Activated CD4-positive, alpha-beta T cell treated with anti-CD3 and anti-CD28 coated beads for 1 hour (primary cell): ENCODE results near the gene PRKN.

ENCODE experiments used
- DNase-seq: peaks from one replicate; pipeline ENCODE4 v3.0.0-alpha.2; 2020

Gene PRKN

DNA sequence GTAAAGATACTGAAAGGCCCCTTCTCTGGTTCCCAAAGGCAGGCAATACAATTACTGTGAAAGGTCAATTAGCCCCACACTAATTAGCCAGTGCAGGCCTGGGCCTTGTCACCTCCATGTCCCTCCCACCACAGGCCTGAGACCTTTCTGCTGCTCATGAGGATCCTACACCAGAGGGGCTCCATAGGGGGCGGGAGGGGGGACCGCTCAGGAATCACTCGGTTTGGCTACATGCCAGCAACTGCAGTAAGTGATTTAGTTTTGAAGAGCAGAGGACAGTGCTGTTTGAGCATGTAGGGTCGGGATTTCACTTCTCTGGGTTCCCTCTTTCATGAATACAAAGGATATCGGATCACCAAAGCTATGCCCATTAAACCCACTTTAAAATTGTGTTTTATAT lies 455.6 kb downstream of the PRKN start:
- no peak for DNase-seq

DNA sequence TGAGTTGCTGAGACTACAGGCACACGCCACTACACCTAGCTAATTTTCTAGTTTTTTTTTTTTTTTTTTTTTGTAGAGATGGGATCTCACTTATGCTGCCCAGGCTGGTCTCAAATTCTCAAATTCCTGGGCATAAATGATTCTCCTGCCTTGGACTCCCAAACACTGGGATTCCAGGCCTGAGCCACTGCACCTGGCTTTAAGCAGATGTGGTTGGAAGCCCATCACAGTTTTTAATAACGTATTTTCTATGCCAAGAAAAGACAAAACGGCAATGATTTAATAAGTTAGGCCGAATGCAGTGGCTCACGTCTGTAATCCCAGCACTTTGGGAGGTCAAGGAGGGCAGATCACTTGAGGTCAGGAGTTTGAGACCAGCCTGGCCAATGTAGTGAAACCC lies 456.6 kb downstream of the PRKN start:
- DNase-seq, result no peak

DNA sequence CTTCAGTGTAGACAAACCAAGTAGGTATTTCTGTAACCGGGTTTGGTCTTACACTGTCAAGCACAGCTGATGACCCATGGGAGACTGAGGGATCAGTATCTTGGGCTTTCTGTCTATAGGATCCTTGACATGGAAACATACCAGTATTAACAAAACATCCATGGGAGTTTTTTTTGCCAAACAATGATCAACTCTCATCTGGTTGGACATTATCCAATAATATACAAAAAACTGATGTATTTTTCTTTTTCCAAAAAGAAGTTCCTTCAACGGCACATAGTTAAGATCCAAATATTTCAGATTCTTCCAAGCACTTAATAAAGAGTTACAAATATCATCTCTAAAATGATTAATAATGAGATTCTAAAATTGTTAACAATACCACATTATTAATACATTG lies 459.9 kb downstream of the PRKN start:
- DNase-seq, result no peak

DNA sequence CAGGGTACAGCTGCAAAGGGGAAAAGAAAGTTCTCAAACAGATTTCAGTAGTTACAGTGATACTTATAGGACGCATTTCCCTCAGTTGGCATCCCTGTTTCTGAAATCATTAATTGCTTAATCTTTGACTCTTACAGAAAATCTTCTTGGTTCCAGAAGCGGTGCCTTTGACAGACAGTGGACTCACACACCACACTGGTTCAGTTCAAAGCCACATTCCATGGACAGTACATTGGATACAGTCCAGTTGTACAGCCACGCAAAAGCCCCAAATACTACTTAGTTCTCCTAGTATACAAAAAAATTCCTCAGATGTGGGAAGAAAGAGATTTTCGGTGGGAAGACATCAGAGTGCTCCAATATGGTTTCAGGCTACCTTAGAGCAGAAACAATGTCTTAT lies 460.4 kb downstream of the PRKN start:
- DNase-seq, result no peak

DNA sequence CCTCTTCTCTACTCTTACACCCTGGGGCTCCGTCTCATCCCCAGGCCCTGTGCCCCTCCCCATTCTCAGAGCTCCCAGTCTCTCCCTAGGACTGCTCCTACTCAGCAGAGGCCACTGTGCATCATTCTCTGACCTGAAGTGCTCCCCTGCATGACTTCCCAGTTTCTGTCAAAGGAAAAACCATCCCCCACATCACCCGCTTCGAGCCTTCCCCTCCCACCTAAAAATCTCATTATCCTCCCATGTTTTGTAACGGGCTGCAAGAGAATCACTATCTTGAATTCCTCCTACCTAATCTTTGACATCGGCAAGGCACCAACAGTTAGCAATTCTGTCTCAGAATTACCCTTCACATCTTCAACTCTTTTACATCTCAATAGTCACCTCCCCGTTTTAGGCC lies 463.0 kb downstream of the PRKN start:
- DNase-seq, result no peak

DNA sequence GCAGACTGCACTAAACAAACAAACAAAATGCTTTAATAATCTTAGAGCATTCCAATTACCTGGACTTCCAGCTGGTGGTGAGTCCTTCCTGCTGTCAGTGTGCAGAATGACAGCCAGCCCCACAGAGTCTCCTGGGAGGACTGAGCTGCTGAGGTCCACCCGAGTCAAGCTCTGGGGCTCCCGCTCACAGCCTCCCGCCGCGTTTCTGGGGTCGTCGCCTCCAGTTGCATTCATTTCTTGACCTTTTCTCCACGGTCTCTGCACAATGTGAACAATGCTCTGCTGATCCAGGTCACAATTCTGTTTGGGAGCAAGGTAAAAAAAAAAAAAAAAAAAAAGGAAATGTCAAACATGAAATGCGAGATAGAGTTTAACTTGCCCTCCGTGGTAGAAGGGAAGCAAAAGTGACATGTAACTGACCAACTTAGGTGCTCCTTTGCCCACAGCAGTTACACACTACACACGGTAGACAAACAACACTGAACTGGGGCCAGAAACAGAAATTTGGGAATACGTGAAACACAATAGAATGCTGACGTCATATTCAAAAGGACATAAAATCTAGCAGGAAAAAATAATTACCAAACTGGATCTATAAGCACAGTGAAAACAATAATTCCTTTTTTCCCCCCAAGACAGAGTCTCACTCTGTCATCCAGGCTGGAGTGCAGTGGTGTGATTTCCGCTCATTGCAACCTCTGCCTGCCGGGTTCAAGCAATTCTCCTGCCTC lies 464.9 kb downstream of the PRKN start:
- DNase-seq, result no peak

DNA sequence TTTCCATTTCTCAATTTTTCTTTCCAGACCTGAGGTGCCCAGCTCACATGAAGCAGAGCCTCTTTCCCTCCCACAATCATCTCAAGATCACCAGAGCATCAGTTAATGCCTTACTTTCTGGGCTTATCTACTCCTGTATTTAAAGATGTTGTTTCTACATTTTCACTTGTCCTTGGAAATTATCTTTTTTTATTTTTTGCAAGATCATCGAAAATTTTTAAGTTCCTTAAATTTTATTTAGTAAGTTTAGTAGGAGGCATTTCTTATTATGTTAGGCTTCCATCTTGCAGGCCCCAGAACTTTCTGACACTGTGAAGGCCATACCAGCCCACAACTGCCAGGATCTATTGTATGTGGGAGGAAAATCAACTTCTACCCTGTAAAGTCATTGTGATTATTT lies 466.0 kb downstream of the PRKN start:
- no peak for DNase-seq

DNA sequence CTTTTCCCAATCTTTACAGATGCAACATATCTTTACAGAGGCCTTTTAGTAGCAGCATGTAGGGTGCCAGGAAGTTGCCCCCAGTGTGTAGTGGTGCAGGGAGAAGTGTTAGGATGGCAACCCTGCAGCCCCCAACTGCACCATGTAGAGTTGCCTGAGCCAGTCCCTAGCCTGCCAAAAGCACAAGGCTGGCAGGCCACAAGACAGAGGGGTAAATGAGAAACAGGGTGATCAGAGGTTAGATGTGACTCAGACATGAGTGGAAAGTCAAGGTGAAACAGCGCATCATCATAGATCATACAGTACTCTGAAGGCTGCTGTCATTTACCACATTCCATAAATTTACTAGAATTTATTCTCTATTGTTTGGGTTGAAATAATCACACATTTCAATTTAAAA lies 467.5 kb downstream of the PRKN start:
- DNase-seq, result no peak

DNA sequence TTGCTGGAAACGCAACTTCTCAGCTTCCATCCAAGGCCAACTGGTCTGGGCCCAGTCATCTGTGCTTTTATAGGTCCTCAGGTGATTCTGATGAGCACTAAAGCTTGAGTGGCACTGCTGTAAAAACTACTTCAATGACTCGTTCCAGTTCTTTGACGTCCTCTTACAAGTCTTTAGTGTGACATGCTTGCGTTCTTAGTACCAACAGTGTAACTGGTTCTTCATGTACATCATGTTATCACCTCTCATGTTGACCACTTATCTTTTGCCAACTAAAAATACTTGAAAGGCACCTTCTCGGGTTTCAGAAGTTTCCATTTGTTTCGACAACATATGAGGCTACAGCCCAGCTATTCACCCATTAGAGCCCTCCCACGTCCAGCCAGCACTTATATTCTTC lies 468.9 kb downstream of the PRKN start:
- DNase-seq, result no peak

DNA sequence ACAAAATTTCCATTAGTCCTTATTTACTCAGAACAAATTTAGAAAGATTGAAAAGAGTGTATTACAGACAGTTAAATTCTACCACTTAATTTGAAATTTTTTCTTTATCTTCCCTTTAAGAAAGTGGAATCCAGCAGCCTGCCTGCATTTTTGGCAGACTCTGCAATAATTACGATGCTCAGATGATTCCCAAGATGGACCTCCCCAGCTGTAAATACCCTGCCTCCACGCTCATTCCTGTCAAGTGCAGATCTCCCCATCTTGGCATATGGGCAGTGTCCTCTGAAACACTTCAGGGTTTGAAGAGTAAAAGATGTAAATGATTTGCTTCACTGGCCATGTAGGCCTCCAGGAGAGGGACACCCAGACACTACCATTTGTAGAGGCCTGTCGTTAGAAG lies 471.2 kb downstream of the PRKN start:
- no peak for DNase-seq

DNA sequence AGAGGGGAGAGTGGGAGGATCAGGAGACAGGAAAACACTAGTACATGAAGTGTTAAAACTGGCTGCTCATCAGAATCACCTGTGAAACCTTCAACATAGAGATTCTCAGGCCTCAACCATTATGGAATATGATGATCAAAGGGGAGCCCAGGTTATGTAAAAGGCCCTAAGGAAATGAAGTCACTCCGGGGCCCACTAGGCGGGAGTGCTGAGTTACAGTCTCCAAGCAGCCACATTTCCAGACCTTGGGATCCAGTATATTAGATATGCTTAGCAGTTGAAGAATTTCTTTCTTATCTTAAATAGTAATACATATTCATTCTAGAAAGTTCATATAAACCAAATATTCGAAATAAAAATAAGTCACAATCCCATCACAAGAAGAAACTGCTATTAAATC lies 476.3 kb downstream of the PRKN start:
- no peak for DNase-seq

DNA sequence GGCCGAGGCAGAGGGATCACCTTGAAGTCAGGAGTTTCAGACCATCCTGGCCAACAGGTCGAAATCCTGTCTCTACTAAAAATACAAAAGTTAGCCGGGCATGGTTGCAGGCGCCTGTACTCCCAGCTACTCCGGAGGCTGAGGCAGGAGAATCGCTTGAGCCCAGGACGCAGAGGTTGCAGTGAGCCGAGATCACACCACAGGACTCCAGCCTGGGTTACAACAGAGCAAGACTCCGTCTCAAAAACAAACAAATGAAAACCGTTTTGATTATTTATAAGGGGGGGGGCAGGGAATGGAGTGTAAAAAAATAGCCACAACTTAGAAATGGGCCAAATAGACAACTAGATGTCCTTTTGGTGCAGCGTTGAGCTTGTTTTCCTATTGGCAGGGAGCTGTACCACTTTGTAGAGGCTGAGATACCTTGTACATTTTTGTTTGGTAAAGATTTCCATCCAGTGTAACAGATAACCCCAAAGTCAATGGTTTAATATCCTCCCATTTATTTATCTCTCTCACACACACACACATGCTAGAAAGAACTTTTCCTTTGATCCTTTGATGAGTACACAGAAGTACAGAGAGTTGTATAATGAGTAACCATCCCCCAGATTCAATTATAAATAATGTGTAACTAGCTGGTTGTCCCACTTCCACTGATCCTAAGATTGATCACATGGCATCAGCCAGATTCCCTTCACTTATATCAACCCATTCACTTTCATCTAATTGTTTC lies 477.5 kb downstream of the PRKN start:
- DNase-seq, result no peak

DNA sequence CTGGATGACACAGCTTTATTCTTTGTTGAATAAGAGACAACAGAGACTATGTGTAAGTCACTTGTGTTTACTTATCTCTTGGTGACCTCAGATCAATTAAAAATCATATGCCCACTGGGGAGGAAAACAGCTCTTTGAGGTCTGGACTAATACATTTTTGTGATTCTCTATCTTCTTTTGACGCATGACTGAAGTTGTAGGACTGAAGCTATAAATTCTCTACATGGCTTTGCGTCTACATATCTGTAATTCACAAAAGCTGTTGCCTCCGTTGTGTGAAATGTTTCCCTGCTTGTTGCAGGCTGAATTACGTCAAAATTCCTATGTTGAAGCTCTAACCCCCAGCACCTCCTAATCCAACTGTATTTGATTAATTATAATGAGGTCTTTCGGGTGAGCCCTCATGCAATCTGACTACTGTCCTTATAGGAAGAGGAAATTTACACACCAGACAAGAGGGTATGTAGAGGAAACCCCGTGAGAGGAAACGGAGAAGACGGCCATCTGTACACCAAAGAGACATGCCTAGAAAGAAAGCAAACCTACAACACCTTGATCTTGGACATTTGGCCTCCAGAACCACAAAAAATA lies 481.6 kb downstream of the PRKN start:
- no peak for DNase-seq

DNA sequence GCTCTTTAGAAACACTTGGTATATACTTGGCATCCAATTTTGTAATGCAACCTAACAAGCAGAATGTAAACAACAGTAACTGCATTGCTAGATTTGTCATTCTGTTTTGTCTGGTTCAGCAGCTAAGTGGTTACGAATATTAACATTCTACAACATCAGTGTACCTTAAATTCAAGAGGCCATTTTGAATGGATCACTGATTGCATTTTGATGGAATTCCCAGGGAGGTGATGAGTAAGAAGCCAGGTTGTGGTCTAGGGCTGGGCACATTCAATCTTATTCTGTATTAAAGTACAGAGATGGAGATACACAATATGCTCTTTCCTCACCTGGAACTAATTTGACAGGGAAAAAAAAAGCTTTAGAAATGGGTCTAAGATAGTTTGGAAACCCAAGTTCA lies 483.5 kb downstream of the PRKN start:
- no peak for DNase-seq

DNA sequence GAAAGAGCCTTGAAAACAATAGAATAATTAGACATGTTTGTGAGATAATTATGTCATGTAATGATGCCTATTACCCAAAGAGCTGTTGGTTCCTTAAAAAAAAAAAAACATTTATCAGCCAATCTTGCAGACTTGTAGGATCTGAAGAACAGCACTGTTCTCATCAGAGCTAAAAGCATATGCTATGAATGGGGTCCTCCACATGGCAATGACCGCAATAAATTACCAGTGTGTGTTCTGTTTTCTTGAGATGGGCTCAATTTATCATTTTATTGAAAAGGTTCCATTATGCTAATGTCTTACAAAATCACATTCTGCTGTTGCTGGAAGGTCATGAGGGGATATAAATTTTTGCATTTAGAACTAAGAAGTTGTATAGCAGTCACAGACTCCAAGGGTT lies 484.7 kb downstream of the PRKN start:
- DNase-seq, result no peak

DNA sequence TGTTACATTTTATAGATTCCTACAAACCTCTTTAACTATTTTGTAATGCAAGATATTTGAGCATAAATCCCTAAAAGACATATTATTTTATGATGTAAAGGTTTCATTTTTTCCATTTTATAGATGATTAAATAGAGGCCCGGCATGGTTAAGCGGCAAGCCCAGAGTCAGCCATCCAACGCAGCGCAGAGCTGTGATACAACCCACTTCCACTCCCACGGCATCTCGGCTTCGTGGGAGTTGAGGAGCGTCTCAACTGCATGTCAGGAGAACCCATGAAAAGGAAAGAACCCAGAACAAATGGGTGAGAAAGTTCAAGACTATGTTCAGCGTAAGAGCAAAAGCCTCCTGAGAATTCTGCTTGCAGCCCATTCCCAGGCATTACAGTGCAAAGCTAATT lies 488.2 kb downstream of the PRKN start:
- no peak for DNase-seq

DNA sequence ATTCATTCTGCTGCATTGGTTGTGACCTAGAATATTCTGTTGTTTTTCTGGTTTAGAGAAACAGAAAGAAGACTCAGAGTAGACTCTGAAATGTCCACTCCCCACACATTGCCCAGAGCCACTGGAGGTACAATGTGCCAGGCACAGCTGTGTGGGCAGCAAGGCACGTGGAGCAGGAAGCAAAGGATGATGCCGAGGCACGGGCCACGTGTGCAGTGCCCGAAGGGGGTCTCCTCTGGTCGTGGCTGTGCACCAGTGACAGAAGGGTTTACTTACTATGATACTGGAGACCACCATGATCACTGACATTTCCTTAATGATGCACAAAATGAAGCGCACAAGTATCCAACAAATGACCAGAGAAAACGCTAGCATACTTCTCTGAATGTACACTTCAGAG lies 488.9 kb downstream of the PRKN start:
- no peak for DNase-seq

DNA sequence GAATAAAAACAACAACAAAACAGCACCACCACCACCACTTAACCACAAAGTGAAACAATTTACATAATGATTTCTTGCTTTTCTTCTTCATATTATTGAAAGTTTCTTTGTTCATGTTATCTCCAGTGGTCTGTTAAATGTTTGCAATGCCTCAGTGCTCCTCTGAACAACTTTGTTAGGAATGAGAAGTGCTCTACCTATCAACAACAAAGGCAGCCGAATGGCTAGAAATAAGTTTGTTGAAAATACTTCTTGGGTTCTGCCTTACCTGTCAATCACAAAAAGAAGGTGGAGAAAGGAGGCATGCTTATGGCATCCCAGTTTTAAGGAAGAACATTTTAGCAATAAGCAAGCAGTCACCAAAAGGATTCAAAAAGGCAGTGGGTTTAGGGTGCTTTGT lies 490.2 kb downstream of the PRKN start:
- no peak for DNase-seq

DNA sequence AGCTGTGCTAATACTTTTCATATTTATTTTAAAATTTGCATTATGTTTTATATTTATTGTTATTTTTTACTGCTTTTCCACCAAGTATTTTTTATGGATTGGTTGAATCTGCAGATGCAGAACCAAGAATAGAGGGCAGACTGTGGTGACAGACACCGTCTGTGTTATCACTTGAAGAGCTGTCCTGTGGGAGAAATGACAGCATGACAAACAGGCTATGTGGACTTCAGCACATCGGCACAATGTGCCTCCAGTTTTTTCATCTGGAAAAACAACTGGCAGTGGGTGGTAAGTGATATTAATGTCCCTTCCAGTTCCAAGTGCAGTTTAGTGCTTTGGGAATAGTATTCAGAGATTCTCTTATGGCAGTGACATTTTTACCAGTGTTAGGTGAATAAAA lies 492.9 kb downstream of the PRKN start:
- DNase-seq, result no peak

DNA sequence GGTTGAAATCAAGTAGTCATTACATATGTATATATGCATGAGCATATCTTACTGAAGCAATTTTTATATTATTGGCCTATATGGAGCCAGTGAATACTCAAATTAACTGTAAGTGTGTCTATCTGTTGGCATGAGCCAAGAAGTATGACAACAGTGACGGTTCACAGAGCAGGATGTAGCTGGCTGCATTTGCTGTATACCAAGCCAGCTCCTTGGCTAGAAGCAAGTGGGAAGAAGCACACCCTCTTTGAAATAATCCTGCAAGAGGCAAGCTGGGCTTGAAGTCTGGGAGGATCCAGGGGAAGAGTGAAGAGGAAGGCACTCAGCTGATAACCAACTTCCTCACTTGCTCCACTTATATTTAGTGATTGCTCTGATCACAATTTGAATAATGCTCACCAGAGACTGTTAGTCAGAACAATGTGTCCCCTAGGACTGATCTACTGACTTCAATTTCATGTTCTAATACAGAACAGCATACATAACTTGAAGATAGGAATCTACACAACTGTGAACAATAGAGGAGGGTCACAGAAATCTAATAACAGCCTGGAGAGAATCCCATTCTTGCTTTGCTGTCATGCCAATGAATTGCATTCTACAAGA lies 497.3 kb downstream of the PRKN start:
- DNase-seq, result no peak

DNA sequence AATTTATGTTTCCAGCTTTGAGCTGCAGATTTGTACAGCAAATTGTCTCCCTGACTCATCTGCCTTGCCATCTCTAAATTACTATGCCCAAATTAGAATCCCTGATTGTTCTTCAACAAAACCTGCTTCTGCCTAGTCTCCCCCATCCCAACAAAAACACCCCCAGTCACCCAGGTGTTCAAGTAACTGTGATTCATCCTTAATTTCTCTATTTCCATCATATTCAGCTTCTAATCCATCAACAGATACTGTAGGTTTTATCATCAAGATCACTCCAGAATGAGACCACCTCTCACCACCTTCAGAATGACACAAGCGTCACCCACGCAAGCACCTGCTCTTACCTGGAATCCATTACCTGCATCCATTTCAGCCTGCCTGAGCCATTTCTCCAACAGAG lies 498.5 kb downstream of the PRKN start:
- DNase-seq, result no peak

DNA sequence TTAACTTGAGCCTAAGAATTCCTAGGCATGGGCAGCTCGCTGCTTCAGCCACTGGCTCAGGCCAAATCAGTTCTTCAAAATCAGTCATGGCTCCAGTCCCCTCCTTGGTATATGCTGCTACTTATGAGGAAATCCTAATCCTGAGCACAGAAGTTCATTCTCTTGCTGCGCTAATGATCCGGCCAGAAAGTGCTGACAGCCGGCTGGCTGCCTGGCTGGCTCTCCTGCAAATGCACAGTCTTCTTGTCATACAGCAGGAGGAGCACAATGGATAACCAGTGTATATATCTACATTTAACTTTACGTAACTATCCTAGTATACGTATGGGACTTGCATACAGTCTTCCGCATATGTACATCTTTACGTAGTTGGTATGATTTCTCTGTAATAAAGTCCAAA lies 500.8 kb downstream of the PRKN start:
- no peak for DNase-seq

DNA sequence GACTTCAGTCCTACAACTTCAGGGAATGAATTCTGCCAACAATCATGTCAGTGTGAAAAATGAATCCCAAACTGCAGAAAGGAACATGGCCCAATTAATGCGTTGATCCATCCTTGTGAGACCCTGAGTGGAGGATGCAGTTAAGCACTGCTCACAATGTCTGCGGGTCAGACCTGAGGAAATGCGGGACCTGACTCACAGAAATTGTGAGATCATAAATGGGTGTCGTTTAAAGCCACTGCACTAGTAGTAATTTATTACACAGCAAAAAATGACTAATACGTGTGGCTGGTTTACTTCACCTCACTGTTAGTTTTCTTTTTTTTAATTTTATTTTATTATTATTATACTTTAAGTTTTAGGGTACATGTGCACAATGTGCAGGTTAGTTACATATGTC lies 505.0 kb downstream of the PRKN start:
- no peak for DNase-seq

DNA sequence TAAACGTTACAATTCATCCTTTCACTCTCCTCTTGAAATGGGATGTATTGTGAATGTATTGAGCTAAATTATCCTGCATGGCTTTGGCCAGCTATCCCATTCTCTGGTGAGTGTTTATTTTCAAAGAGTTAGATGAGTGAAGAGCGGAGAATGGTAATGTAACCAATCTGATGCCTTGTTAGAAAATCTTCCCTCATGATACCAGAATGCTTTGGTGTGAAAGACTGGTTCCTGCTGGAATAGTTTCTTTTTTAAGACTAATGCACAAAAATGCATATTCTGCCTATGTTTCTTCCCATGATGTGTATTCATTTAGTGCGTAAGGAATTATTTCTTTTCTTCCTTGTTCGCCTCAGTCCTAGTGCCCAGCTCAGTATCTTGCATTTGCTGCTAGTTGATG lies 506.7 kb downstream of the PRKN start:
- DNase-seq, result no peak
